ENCODE data around the gene CNGA1. TPM values are rescaled to one million over a fixed set of nuclear protein-coding genes. Genes with fewer than 3 reads are reported as not detected.
"Not testable (repeated sequence)": the region's sequence is repeated elsewhere in the genome, so short reads cannot be mapped to it uniquely, and the experiment has no call there.

CNGA1 gene
- total and polyA plus RNA-seq, 2 donors, result 0.14 to 1.1 TPM

- Histone ChIP-seq H3K9me3 (ENCODE audit: control insufficient read depth in 2 of 2, insufficient read depth in 1 of 2, low read length in 1 of 2) (peaks cover 0 to 9% of the 10 kb centered on the region in 2 donors), H3K27me3 (ENCODE audit: control insufficient read depth in 2 of 2, insufficient read depth in 1 of 2, low read length in 1 of 2) (no peaks in the 10 kb centered on the region), H3K36me3 (ENCODE audit: control insufficient read depth in 2 of 2, insufficient read depth in 2 of 2, low read length in 1 of 2) (no peaks in the 10 kb centered on the region), H3K4me3 (ENCODE audit: low read length in 2 of 2) (no peak overlapping the region), H3K4me1 (ENCODE audit: control insufficient read depth in 2 of 2, insufficient read depth in 2 of 2, low read length in 2 of 2) (no peaks in the 10 kb centered on the region), H3K27ac (ENCODE audit: low read depth in 1 of 2, low read length in 1 of 2) (no peak overlapping the region)
- DNase-seq (ENCODE audit: low read depth in 6 of 9, low spot score in 9 of 9), result no peak
Measured at GRCh38 chr4:48008021-48008596, 8.4 kb downstream of the CNGA1 start.

- no peaks in the 10 kb centered on the region for H3K27me3 ChIP-seq (ENCODE audit: control insufficient read depth in 2 of 2, insufficient read depth in 1 of 2, low read length in 1 of 2)
- H3K27ac ChIP-seq (ENCODE audit: low read depth in 1 of 2, low read length in 1 of 2), result no peak overlapping the region
- WGBS, result 98% methylated on average over 2 of the region's 2 CpGs
- H3K4me1 ChIP-seq (ENCODE audit: control insufficient read depth in 2 of 2, insufficient read depth in 2 of 2, low read length in 2 of 2), result no peaks in the 10 kb centered on the region
- no peaks in the 10 kb centered on the region for H3K36me3 ChIP-seq (ENCODE audit: control insufficient read depth in 2 of 2, insufficient read depth in 2 of 2, low read length in 1 of 2)
- peaks cover 0 to 9% of the 10 kb centered on the region in 2 donors for H3K9me3 ChIP-seq (ENCODE audit: control insufficient read depth in 2 of 2, insufficient read depth in 1 of 2, low read length in 1 of 2)
- DNase-seq (ENCODE audit: low read depth in 6 of 9, low spot score in 9 of 9), result no peak
- no peak overlapping the region for H3K4me3 ChIP-seq (ENCODE audit: low read length in 2 of 2)
Measured at GRCh38 chr4:48005781-48006180, 10.7 kb downstream of the CNGA1 start.

- H3K27me3 ChIP-seq (ENCODE audit: control insufficient read depth in 2 of 2, insufficient read depth in 1 of 2, low read length in 1 of 2); H3K9me3 ChIP-seq (ENCODE audit: control insufficient read depth in 2 of 2, insufficient read depth in 1 of 2, low read length in 1 of 2); H3K4me1 ChIP-seq (ENCODE audit: control insufficient read depth in 2 of 2, insufficient read depth in 2 of 2, low read length in 2 of 2); H3K4me3 ChIP-seq (ENCODE audit: low read length in 2 of 2); DNase-seq (ENCODE audit: low read depth in 6 of 9, low spot score in 9 of 9); H3K27ac ChIP-seq (ENCODE audit: low read depth in 1 of 2, low read length in 1 of 2); H3K36me3 ChIP-seq (ENCODE audit: control insufficient read depth in 2 of 2, insufficient read depth in 2 of 2, low read length in 1 of 2): not testable (repeated sequence)
- 93% methylated on average over 2 of the region's 2 CpGs for WGBS
Measured at GRCh38 chr4:48003568-48003967, 12.9 kb downstream of the CNGA1 start.

- 95% methylated on average over 1 of the region's 1 CpG for WGBS
Measured at GRCh38 chr4:48002267-48002666, 14.2 kb downstream of the CNGA1 start.

GRCh38 chr4:47996021-47996420 is 20.5 kb downstream of the CNGA1 start:
- Histone ChIP-seq H3K9me3 (ENCODE audit: control insufficient read depth in 2 of 2, insufficient read depth in 1 of 2, low read length in 1 of 2) (peaks cover 0 to 4% of the 10 kb centered on the region in 2 donors), H3K27ac (ENCODE audit: low read depth in 1 of 2, low read length in 1 of 2) (no peak overlapping the region), H3K4me3 (ENCODE audit: low read length in 2 of 2) (no peak overlapping the region), H3K36me3 (ENCODE audit: control insufficient read depth in 2 of 2, insufficient read depth in 2 of 2, low read length in 1 of 2) (no peaks in the 10 kb centered on the region), H3K4me1 (ENCODE audit: control insufficient read depth in 2 of 2, insufficient read depth in 2 of 2, low read length in 2 of 2) (no peaks in the 10 kb centered on the region), H3K27me3 (ENCODE audit: control insufficient read depth in 2 of 2, insufficient read depth in 1 of 2, low read length in 1 of 2) (no peaks in the 10 kb centered on the region)
- WGBS, result 93% methylated on average over 1 of the region's 1 CpG
- DNase-seq (ENCODE audit: low read depth in 6 of 9, low spot score in 9 of 9), result no peak

More at GRCh38 chr4:48002267-48002666, 14.2 kb downstream of the CNGA1 start:
- DNase-seq (ENCODE audit: low read depth in 6 of 9, low spot score in 9 of 9), result no peak
- Histone ChIP-seq H3K36me3 (ENCODE audit: control insufficient read depth in 2 of 2, insufficient read depth in 2 of 2, low read length in 1 of 2) (no peaks in the 10 kb centered on the region), H3K9me3 (ENCODE audit: control insufficient read depth in 2 of 2, insufficient read depth in 1 of 2, low read length in 1 of 2) (peaks cover 0 to 7% of the 10 kb centered on the region in 2 donors), H3K27me3 (ENCODE audit: control insufficient read depth in 2 of 2, insufficient read depth in 1 of 2, low read length in 1 of 2) (no peaks in the 10 kb centered on the region), H3K4me1 (ENCODE audit: control insufficient read depth in 2 of 2, insufficient read depth in 2 of 2, low read length in 2 of 2) (no peaks in the 10 kb centered on the region), H3K27ac (ENCODE audit: low read depth in 1 of 2, low read length in 1 of 2) (no peak overlapping the region), H3K4me3 (ENCODE audit: low read length in 2 of 2) (no peak overlapping the region)

GRCh38 chr4:47992475-47992874 is 24.0 kb downstream of the CNGA1 start:
- H3K4me3 ChIP-seq (ENCODE audit: low read length in 2 of 2); DNase-seq (ENCODE audit: low read depth in 6 of 9, low spot score in 9 of 9): not testable (repeated sequence)
- WGBS, result 98% methylated on average over 1 of the region's 1 CpG

GRCh38 chr4:47990145-47990544 is 26.3 kb downstream of the CNGA1 start:
- H3K36me3 ChIP-seq (ENCODE audit: control insufficient read depth in 2 of 2, insufficient read depth in 2 of 2, low read length in 1 of 2), result no peaks in the 10 kb centered on the region
- no peak overlapping the region for H3K27ac ChIP-seq (ENCODE audit: low read depth in 1 of 2, low read length in 1 of 2)
- DNase-seq (ENCODE audit: low read depth in 6 of 9, low spot score in 9 of 9), result no peak
- WGBS, result 97% methylated on average over 5 of the region's 5 CpGs
- no peaks in the 10 kb centered on the region for H3K9me3 ChIP-seq (ENCODE audit: control insufficient read depth in 2 of 2, insufficient read depth in 1 of 2, low read length in 1 of 2)
- no peaks in the 10 kb centered on the region for H3K27me3 ChIP-seq (ENCODE audit: control insufficient read depth in 2 of 2, insufficient read depth in 1 of 2, low read length in 1 of 2)
- H3K4me1 ChIP-seq (ENCODE audit: control insufficient read depth in 2 of 2, insufficient read depth in 2 of 2, low read length in 2 of 2), result no peaks in the 10 kb centered on the region
- H3K4me3 ChIP-seq (ENCODE audit: low read length in 2 of 2), result no peak overlapping the region

More at GRCh38 chr4:47992475-47992874, 24.0 kb downstream of the CNGA1 start:
- H3K27me3 ChIP-seq (ENCODE audit: control insufficient read depth in 2 of 2, insufficient read depth in 1 of 2, low read length in 1 of 2); H3K27ac ChIP-seq (ENCODE audit: low read depth in 1 of 2, low read length in 1 of 2); H3K36me3 ChIP-seq (ENCODE audit: control insufficient read depth in 2 of 2, insufficient read depth in 2 of 2, low read length in 1 of 2); H3K4me1 ChIP-seq (ENCODE audit: control insufficient read depth in 2 of 2, insufficient read depth in 2 of 2, low read length in 2 of 2); H3K9me3 ChIP-seq (ENCODE audit: control insufficient read depth in 2 of 2, insufficient read depth in 1 of 2, low read length in 1 of 2): not testable (repeated sequence)

- Histone ChIP-seq H3K4me1 (ENCODE audit: control insufficient read depth in 2 of 2, insufficient read depth in 2 of 2, low read length in 2 of 2) (no peaks in the 10 kb centered on the region), H3K27me3 (ENCODE audit: control insufficient read depth in 2 of 2, insufficient read depth in 1 of 2, low read length in 1 of 2) (no peaks in the 10 kb centered on the region), H3K4me3 (ENCODE audit: low read length in 2 of 2) (no peak overlapping the region), H3K9me3 (ENCODE audit: control insufficient read depth in 2 of 2, insufficient read depth in 1 of 2, low read length in 1 of 2) (no peaks in the 10 kb centered on the region), H3K27ac (ENCODE audit: low read depth in 1 of 2, low read length in 1 of 2) (no peak overlapping the region), H3K36me3 (ENCODE audit: control insufficient read depth in 2 of 2, insufficient read depth in 2 of 2, low read length in 1 of 2) (no peaks in the 10 kb centered on the region)
- 92% methylated on average over 3 of the region's 3 CpGs for WGBS
- DNase-seq (ENCODE audit: low read depth in 6 of 9, low spot score in 9 of 9), result no peak
Measured at GRCh38 chr4:47974566-47974965, 41.9 kb downstream of the CNGA1 start.

- Histone ChIP-seq H3K4me1 (ENCODE audit: control insufficient read depth in 2 of 2, insufficient read depth in 2 of 2, low read length in 2 of 2) (no peaks in the 10 kb centered on the region), H3K36me3 (ENCODE audit: control insufficient read depth in 2 of 2, insufficient read depth in 2 of 2, low read length in 1 of 2) (no peaks in the 10 kb centered on the region), H3K27ac (ENCODE audit: low read depth in 1 of 2, low read length in 1 of 2) (no peak overlapping the region), H3K9me3 (ENCODE audit: control insufficient read depth in 2 of 2, insufficient read depth in 1 of 2, low read length in 1 of 2) (no peaks in the 10 kb centered on the region), H3K27me3 (ENCODE audit: control insufficient read depth in 2 of 2, insufficient read depth in 1 of 2, low read length in 1 of 2) (no peaks in the 10 kb centered on the region), H3K4me3 (ENCODE audit: low read length in 2 of 2) (no peak overlapping the region)
- DNase-seq (ENCODE audit: low read depth in 6 of 9, low spot score in 9 of 9), result no peak
- WGBS, result 100% methylated on average over 1 of the region's 1 CpG
Measured at GRCh38 chr4:47972721-47973120, 43.8 kb downstream of the CNGA1 start.

Data from thymus (tissue), 11 donors.